DOHH2 (cell line): ENCODE data around the gene ETHE1.

ENCODE experiments used
- H3F3A ChIP-seq: fragments of 200-600 bp; sonication (generic), shearing (Covaris generic); 2 replicates; pipeline ENCODE4 v1.6.0; 2016; ENCODE audit warnings: antibody characterized with exemption, mild to moderate bottlenecking; ENCODE audit not compliant: control insufficient read depth, insufficient read depth
- H3K27ac ChIP-seq: fragments of 200-600 bp; sonication (generic); 2 replicates; pipeline ENCODE4 v1.5.1; 2014; ENCODE audit warnings: low read depth, mild to moderate bottlenecking, low read length, moderate library complexity
- H3K27me3 ChIP-seq: fragments of 200-600 bp; sonication (generic); 2 replicates; pipeline ENCODE4 v1.6.1; 2014; ENCODE audit warnings: mild to moderate bottlenecking, low read length, mixed read lengths; ENCODE audit not compliant: control insufficient read depth
- H3K36me3 ChIP-seq: fragments of 200-600 bp; sonication (generic); 2 replicates; pipeline ENCODE4 v1.6.1; 2014; ENCODE audit warnings: mild to moderate bottlenecking, low read length, moderate library complexity, mixed read lengths; ENCODE audit not compliant: control insufficient read depth
- H3K4me1 ChIP-seq: fragments of 200-600 bp; sonication (generic); 2 replicates; pipeline ENCODE4 v1.6.1; 2014; ENCODE audit warnings: mild to moderate bottlenecking, low read length, mixed read lengths; ENCODE audit not compliant: control insufficient read depth
- H3K4me2 ChIP-seq: fragments of 200-600 bp; sonication (generic); 2 replicates; pipeline ENCODE4 v1.6.0; 2014; ENCODE audit warnings: mild to moderate bottlenecking, low read length, moderate library complexity
- H3K4me3 ChIP-seq: fragments of 200-600 bp; sonication (generic); 2 replicates; pipeline ENCODE4 v1.5.1; 2014; ENCODE audit warnings: mild to moderate bottlenecking, low read length, mixed read lengths
- H3K79me2 ChIP-seq: fragments of 200-600 bp; sonication (generic); 2 replicates; pipeline ENCODE4 v1.6.1; 2014; ENCODE audit warnings: mild to moderate bottlenecking, low read length, mixed read lengths; ENCODE audit not compliant: control insufficient read depth
- H3K9me2 ChIP-seq: fragments of 200-600 bp; sonication (generic); replicated peaks from 2 replicates; pipeline ENCODE4 v1.6.1; 2014; ENCODE audit warnings: mild to moderate bottlenecking, low read length, mixed read lengths; ENCODE audit not compliant: control insufficient read depth
- H3K9me3 ChIP-seq: fragments of 200-600 bp; sonication (generic); 2 replicates; pipeline ENCODE4 v1.6.1; 2014; ENCODE audit warnings: antibody characterized with exemption, low read length, mixed read lengths; ENCODE audit not compliant: control insufficient read depth, insufficient read depth
- H4K20me1 ChIP-seq: fragments of 200-600 bp; sonication (generic); 2 replicates; pipeline ENCODE4 v1.6.0; 2014; ENCODE audit warnings: low read depth, mild to moderate bottlenecking, antibody characterized with exemption, low read length, moderate library complexity; ENCODE audit not compliant: control insufficient read depth, insufficient read depth
- EZH2phosphoT487 ChIP-seq: fragments of 200-600 bp; sonication (generic); IDR thresholded peaks from 2 replicates; pipeline ENCODE4 v1.6.1; 2017; ENCODE audit warnings: borderline replicate concordance, mild to moderate bottlenecking, antibody characterized with exemption, low read length, moderate library complexity, mixed read lengths
- TF ChIP-seq, protein P1 (sequence below): fragments of 200-600 bp; sonication (generic); IDR thresholded peaks from one replicate; pipeline ENCODE4 v1.5.1; 2014; ENCODE audit warnings: antibody characterized with exemption, mild to moderate bottlenecking, low read depth, low read length; ENCODE audit not compliant: poor library complexity, severe bottlenecking

Gene ETHE1

DNA sequence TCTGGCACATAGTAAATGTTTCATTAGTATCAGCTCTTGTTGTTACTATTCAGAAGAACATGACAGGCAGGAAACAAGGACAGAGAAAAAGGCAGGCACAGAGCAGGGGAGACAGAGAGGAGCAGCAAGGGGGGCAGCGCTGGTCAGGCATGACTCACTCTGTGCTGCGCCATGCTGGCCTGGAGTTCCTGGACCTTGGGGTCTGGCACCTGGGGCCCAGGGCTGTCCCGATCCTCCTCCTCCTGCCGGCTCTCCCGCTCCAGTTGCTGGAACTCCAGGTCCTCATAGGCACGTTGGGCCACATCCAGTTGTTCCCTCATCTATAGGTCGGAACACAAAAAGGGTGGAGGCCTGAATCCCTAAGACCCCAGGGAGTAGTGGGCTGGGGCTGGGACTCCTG is 30.0 kb downstream of the ETHE1 start:
- H3K4me1 ChIP-seq, result no peaks in the 10 kb centered on the region
- H3K27me3 ChIP-seq, result no peaks in the 10 kb centered on the region
- no peaks in the 10 kb centered on the region for H4K20me1 ChIP-seq
- H3K27ac ChIP-seq, result no peak overlapping the region
- no peak overlapping the region for H3K4me3 ChIP-seq
- no peak for TF ChIP-seq EZH2phosphoT487
- TF ChIP-seq, protein P1, sequence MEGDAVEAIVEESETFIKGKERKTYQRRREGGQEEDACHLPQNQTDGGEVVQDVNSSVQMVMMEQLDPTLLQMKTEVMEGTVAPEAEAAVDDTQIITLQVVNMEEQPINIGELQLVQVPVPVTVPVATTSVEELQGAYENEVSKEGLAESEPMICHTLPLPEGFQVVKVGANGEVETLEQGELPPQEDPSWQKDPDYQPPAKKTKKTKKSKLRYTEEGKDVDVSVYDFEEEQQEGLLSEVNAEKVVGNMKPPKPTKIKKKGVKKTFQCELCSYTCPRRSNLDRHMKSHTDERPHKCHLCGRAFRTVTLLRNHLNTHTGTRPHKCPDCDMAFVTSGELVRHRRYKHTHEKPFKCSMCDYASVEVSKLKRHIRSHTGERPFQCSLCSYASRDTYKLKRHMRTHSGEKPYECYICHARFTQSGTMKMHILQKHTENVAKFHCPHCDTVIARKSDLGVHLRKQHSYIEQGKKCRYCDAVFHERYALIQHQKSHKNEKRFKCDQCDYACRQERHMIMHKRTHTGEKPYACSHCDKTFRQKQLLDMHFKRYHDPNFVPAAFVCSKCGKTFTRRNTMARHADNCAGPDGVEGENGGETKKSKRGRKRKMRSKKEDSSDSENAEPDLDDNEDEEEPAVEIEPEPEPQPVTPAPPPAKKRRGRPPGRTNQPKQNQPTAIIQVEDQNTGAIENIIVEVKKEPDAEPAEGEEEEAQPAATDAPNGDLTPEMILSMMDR, result no peak
- H3K4me2 ChIP-seq, result no peak overlapping the region
- H3K36me3 ChIP-seq, result no peaks in the 10 kb centered on the region
- no peaks in the 10 kb centered on the region for H3K9me3 ChIP-seq
- H3F3A ChIP-seq, result no peaks in the 10 kb centered on the region
- H3K9me2 ChIP-seq, result no peaks in the 10 kb centered on the region
- no peaks in the 10 kb centered on the region for H3K79me2 ChIP-seq

DNA sequence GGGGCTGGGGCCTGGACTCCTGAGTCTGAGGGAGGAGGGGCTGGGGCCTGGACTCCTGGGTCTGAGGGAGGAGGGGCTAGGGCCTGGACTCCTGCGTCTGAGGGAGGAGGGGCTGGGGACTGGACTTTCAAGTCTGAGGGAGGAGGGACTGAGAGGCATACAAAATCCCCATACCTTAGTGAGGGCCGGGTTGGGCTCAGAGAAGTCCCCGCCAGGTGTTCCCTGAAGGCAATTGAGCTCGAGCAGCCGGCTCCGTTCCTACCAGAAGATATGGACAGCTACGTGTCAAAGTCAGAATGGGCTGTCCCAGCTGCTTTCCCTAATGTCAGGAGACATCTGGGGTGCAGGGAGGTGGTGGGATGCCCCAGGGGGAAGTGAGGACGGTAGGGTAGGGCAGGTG is 31.9 kb downstream of the ETHE1 start:
- Histone ChIP-seq H3K27ac (no peak overlapping the region), H3K4me3 (no peak overlapping the region), H3K79me2 (no peaks in the 10 kb centered on the region), H3F3A (no peaks in the 10 kb centered on the region), H3K27me3 (no peaks in the 10 kb centered on the region), H3K4me1 (no peaks in the 10 kb centered on the region), H3K9me2 (no peaks in the 10 kb centered on the region), H3K4me2 (no peak overlapping the region), H4K20me1 (no peaks in the 10 kb centered on the region), H3K9me3 (no peaks in the 10 kb centered on the region), H3K36me3 (no peaks in the 10 kb centered on the region)
- TF ChIP-seq EZH2phosphoT487, result no peak
- TF ChIP-seq, protein P1, result no peak

DNA sequence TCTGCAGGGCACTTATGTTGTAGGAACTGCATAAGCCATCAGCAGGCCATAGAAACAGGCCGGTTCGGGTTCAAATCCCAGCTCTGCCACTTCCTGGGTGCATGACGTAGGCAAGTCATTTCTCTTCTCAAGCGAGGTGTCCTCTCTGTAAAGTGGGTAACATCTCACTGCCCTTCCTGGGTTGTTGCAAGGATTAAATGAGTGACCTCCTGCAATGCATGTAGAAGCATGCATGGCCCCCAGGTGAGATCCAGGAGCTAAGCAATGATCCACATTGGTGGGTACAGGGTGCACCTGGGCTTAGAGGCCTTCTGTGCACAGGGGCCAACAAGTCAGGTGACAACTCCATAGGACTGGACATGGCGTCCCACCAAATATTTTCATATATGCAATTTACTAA is 36.2 kb downstream of the ETHE1 start:
- Histone ChIP-seq H4K20me1 (no peaks in the 10 kb centered on the region), H3K27ac (no peak overlapping the region), H3K9me2 (no peaks in the 10 kb centered on the region), H3K4me1 (no peaks in the 10 kb centered on the region), H3K4me2 (no peak overlapping the region), H3K4me3 (no peak overlapping the region), H3K79me2 (no peaks in the 10 kb centered on the region), H3F3A (no peaks in the 10 kb centered on the region), H3K9me3 (no peaks in the 10 kb centered on the region), H3K36me3 (no peaks in the 10 kb centered on the region), H3K27me3 (no peaks in the 10 kb centered on the region)
- TF ChIP-seq, protein P1, result no peak

DNA sequence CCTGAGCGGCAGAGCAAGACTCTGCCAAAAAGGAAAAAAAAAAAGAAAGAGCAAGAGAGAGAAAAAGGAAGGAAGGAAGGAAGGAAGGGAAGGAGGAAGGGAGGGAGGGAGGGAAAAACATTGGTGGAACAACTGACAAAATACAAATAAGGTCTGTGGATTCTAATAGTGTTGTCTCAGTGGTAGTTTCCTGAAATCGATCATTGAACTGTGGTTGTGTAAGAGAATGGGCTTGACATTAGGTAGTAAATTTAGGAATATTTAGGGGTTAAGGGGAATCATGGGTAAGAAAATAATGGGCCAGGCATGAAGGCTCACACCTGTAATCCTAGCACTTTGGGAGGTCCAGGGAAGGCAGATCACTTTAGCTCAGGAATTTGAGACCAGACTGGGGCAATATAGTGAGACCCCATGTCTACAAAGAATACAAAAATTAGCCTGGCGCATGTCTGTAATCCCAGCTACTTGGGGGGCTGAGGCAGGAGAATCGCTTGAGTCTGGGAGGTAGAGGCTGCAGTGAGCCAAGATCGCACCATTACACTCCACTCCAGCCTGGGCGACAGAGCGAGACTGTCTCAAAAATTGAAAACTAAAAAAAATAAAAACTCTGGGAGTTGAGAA is 36.9 kb downstream of the ETHE1 start:
- no peaks in the 10 kb centered on the region for H4K20me1 ChIP-seq
- H3K36me3 ChIP-seq, result no peaks in the 10 kb centered on the region
- no peaks in the 10 kb centered on the region for H3F3A ChIP-seq
- no peaks in the 10 kb centered on the region for H3K27me3 ChIP-seq
- H3K4me1 ChIP-seq, result no peaks in the 10 kb centered on the region
- H3K9me3 ChIP-seq, result no peaks in the 10 kb centered on the region
- H3K9me2 ChIP-seq, result no peaks in the 10 kb centered on the region
- H3K4me3 ChIP-seq, result no peak overlapping the region
- H3K79me2 ChIP-seq, result no peaks in the 10 kb centered on the region
- no peak overlapping the region for H3K4me2 ChIP-seq
- no peak for TF ChIP-seq EZH2phosphoT487
- TF ChIP-seq, protein P1, result no peak
- H3K27ac ChIP-seq, result no peak overlapping the region
